Activated CD4-positive, alpha-beta T cell treated with anti-CD3 and anti-CD28 coated beads, Interleukin-2, amount 50 U/mL, for 4 hours (primary cell): ENCODE measurements around the gene SLC25A27.

ENCODE experiments used
- DNase-seq, 2 experiments: peaks; one replicate each; pipeline ENCODE4 v3.0.0-alpha.2; 2020

SLC25A27 gene

DNA sequence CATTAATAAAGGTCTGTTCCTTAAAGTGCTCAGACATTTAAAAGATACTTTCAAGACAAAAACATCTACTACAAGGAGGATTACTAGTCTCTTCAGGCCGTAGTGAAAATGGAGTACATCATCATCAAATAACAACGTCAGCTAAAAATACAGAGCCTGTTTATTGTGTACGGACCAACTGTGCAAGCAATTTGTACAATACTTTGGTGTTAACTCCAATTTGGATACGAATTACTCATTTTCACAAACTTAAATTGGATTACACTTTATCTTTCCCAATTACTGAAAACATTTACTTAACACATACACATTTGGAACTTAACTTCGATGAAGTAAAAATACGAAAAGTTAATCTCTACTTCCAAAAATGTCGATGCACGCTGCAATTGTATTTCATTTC lies 959 bp upstream of the SLC25A27 start:
- no peak for DNase-seq

DNA sequence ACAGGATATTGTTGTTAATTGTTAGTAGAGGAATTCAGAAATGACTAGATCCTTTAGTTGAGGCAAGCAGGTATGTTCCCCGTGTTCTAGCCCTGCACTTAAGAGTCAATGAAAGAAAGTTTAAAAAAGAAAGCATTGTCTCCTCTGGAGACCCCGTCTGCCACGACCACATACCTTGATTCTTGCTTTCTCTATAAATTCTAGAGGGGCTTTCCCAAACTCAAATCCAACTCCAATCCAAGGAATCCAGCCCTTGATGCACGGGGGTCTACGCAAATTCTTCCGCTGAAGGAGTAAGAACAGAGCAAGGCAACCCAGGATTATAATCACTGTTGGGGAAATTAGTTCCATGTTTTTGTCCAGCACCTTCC lies 558 bp upstream of the SLC25A27 start:
- no peak for DNase-seq

DNA sequence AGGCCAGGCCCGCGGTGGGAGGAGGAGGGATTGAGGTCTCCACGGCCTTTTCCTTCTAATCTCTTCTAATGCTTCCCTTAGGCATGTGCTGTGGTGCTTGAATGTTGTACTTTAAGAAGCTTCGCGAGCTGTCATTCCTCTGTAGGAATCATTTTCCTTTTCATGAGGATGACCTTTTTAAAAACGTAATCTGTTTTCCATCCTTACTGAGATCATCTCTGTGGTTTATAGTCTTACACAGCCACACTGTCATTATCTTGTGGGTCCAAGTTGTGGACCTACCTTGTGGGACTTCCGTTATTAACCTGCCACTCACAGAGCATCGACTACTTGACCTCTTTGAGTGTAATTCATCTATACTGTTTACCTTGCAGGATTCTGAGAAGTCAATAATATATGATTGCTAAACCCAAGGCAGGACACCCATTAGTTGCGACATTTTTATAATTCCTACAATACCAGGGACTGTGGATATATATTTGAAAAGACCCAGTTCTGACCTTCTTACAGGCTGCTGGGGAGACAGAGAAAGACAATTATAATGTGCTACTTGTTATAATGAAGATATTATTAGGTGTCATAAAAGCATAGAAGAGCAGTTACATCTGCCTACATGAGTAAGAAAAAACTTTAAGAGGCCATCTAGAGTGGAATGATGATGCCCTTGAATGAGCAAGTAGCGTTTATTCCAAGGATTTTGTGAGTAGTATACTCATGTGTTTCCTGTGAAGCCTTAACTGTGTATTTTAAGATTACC lies 842 bp downstream of the SLC25A27 start:
- no peak for DNase-seq

GRCh38 chr6:46655803-46656202 lies 3.0 kb downstream of the SLC25A27 start:
- DNase-seq, result no peak

DNA sequence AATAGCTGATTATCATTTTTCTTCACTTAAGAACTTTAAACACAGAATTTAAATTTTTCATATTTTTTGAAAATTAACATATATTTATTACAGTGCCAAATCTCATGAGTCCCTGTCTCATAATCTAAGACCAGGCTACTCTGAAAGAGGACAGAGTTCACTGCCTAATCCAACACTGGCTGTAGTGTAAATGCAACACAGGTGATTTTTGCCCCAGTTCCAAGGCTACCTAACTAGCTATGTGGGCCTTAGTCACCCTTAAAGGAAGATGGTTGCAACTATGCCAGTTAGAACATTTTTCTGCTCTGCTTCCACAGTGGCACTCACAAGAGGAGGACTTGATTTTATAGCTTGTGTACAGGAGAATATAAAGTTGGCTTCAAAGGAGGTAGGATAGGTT lies 4.9 kb downstream of the SLC25A27 start:
- no peak for DNase-seq

GRCh38 chr6:46661483-46661882 lies 8.7 kb downstream of the SLC25A27 start:
- DNase-seq, result no peak

DNA sequence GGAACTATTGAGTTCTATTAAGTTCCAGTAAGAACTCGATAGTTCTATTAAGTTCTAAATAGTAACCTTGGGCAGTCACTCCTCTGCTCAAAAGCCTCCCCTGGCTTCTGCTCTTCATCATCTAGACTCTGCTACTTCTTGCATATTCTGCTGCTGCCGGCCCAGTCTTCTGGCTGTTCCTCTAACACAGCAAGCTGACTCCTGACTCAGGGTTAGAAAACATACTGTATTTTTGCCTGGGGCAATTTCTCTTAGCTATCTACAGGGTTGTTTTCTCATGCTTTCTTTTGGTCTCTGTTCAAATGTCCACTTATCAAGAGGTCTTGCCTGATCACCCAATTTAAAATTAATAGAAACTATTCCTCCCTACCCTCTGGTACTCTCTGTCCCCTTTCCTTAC lies 14.6 kb downstream of the SLC25A27 start:
- no peak for DNase-seq

GRCh38 chr6:46674410-46674809 lies 21.6 kb downstream of the SLC25A27 start:
- no peak for DNase-seq

DNA sequence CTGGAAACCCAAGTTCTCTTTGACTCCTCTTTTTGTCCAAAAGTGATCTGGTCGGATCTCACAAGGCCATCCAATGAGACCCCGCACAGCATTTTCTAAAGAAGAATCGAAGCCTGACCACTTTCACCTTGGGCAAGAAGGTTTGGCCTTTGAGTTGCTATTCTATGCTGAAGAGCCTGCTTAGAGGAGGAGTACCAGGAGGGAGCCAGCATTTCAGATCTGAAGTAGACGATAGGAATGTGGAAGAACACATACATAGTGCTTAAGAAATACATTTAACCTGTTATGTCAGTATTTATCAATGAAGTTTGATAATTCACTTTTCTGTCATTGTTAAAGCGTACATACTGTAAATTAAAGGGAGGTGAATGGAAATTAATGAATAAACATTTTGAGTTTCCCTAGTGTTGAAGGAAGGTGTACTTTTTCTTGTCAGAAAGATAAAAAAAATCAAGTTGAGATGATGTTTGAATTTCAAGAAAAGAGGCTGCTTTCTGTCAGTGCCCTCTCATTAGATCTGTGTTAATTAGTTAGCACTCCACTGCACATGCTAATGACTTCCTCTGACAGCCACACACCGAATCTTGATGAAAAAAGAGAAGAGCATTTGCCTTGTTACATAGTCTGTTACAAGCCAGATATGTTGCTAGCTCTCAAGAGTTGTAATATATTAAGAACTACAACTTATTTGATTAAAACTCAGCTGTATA lies 24.0 kb downstream of the SLC25A27 start:
- DNase-seq, result no peak

- no peak for DNase-seq
Measured at GRCh38 chr6:46677314-46677654, 24.5 kb downstream of the SLC25A27 start.

DNA sequence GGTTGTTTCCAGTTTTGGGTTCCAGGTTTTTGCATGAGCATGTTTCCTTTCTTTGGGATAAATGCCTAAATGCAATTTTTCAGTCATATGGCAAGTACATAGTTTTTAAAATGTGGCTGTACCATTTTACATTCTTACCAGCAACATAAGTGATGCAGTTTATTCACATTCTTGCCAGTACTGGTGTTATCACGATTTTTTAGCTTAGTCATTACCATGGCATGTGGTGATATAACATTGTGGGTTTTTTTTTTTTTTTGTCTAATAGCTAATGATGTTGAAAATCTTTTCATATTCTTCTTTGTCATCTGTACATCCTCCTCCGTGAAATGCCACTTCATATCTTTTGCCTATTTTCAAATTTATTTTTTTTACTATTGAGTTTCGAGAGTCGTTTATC lies 32.0 kb downstream of the SLC25A27 start:
- DNase-seq, result no peak

DNA sequence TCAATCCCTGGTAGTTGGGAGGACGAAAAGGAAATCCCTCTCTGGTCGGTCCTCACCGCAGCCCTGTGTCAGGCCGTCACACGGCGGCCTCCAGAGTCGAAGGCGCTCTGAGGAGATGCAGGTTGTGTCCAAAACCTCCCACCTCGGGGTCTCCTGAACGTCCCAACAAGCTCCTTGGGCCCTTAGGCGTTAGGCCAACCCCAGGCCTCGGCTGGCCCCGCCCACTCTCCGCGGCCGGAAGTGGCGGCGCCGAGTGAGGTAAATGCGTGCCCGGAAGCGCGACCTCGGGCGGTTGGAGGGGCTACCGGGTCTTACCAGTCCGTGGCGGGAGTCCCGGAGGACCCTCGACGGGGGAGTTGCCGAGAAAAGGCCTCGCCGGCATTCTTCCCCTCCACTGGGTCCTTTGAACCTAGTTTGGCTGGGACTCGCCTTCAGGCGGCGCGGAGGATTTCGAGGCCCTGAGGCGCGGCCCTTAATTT lies 34.9 kb downstream of the SLC25A27 start, which contains the start of gene TDRD6:
Gene TDRD6, plus strand, starts transcription at position 267 of the 479 bp plus-strand sequence. CDS start 244 bp downstream, outside the sequence.
- DNase-seq, result no peak

DNA sequence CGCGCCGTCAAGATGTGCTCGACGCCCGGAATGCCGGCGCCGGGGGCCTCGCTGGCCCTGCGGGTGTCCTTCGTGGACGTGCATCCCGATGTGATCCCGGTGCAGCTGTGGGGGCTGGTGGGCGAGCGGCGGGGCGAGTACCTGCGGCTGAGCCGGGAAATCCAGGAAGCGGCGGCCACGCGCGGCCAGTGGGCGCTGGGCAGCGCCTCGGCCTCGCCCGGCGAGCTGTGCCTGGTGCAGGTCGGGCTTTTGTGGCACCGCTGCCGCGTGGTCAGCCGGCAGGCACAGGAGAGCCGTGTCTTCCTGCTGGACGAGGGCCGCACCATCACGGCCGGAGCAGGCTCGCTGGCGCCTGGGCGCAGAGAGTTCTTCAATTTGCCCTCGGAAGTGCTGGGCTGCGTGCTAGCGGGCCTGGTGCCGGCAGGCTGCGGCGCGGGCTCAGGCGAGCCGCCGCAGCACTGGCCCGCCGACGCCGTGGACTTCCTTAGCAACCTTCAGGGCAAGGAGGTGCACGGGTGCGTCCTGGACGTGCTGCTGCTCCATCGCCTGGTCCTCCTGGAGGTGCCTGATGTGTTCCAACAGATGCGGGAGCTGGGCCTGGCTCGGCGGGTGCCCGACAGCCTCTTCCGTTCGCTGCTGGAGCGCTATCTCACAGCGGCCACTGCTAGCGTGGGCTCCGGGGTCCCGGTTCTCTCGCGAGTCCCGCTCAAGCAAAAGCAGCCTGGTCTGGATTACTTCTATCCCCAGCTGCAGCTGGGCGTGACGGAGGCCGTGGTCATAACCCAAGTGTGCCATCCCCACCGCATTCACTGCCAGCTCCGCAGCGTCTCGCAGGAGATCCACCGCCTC lies 35.6 kb downstream of the SLC25A27 start:
- no peak for DNase-seq

DNA sequence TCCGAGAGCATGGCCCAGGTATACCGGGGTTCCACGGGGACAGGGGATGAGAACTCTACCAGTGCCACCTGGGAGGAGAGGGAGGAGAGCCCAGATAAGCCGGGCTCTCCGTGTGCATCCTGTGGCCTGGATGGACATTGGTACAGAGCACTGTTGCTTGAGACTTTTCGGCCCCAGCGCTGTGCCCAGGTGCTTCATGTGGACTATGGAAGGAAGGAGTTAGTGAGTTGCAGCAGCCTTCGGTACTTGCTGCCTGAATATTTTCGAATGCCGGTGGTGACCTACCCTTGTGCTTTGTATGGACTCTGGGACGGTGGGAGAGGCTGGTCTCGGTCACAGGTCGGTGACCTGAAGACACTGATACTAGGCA lies 36.2 kb downstream of the SLC25A27 start:
- no peak for DNase-seq

DNA sequence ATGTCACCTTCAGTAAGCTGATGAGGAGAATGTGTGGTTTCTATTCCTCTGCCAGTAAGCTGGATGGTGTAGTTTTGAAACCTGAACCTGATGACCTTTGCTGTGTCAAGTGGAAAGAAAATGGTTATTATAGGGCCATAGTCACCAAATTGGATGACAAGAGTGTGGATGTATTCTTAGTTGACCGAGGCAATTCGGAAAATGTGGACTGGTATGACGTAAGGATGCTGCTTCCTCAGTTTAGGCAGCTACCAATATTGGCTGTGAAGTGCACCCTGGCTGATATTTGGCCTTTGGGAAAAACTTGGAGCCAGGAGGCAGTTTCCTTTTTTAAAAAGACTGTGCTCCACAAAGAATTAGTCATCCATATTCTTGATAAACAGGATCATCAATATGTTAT lies 36.9 kb downstream of the SLC25A27 start:
- DNase-seq, result no peak

- DNase-seq, result no peak
Measured at GRCh38 chr6:46690141-46690755, 37.5 kb downstream of the SLC25A27 start.

GRCh38 chr6:46690911-46691451 lies 38.2 kb downstream of the SLC25A27 start:
- no peak for DNase-seq

GRCh38 chr6:46699970-46700369 lies 47.2 kb downstream of the SLC25A27 start:
- DNase-seq, result no peak

DNA sequence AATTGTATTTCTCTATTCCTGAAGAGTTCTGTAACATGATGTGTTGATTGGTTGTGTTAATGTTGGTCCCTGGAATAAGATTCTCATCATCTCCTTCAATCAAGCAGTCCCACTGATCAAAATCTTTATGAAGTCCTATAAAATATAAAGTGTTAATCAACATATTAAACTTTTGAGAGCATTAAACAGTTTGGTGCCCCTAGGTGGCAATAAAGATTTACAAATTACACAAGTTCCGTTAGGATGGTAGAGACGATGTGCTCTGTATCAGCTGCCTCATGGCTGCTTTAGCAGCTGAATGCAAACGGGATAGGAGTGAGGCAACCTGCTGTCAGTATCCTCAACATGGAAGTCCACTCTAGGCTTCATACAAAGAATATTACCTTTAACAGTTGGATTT lies 51.8 kb downstream of the SLC25A27 start:
- DNase-seq, result no peak

DNA sequence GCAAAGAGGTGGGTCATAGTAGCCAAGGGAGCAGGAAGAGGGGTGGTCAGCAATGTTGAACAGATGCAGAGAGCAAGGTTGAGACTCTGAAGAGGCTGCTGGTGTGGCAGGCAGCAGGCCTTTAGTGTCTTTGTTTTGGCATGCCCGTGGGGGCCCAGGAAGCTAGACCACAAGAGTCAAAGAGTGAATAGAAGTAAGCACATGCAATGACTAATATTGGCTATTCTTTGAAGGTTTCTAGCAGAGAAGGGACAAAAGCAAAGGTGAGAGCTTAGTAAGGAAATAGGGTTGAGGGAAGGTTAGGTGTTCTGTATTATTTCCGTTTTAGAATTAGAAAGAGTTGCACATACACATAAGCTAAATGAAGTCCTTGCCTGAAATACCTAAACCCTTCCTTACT lies 53.7 kb downstream of the SLC25A27 start:
- no peak for DNase-seq

DNA sequence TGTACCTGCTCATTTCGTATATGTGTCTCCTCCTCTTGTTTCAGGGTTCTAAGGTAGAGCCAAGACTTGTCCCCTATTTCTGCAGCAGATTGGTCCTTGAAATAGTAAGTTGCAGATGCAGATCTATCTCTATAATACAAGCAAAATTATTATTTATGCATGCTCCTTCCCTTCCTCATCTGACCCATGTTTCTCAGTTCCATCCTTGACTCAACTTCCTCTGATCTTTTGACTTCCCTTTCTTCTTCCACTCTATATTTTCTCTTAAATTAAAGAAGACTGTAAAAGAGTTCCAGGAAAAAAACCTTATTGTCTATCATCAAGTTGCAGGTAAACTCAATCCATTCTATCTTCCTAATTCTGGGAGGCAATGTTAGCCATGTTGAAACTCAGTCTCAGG lies 58.7 kb downstream of the SLC25A27 start:
- no peak for DNase-seq

DNA sequence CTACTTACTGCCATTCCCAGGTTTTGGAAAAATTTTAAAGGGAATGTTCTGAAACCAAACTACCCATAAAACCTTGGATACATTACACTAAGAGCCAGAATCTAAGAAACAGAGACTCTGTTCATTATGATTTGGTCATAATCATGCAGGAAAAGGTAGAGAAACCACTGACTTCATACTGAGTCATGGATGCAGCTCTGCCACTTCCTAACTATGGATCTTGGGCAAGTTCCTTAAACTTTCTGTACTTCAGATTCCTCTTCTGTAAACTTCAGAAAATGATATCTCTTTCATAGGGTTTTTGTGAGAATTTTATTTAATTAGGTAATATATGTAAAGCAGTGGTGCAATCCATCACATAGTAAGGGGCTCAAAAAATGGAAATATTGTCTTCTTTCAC lies 62.4 kb downstream of the SLC25A27 start:
- no peak for DNase-seq

GRCh38 chr6:46719099-46719498 lies 66.3 kb downstream of the SLC25A27 start:
- no peak for DNase-seq
